Gastroesophageal sphincter (tissue), 2 donors: ENCODE data around the gene UHRF1.

Experiments used
- EP300 ChIP-seq: sonication (generic); formaldehyde crosslinking; IDR thresholded peaks from one replicate; pipeline ENCODE4 v1.6.1; 2017; ENCODE audit warnings: antibody characterized with exemption, mild to moderate bottlenecking
- POLR2A ChIP-seq, 2 donors: fragments of 450-650 bp; IDR thresholded peaks; one replicate each; pipeline ENCODE4 v1.6.1; 2017; ENCODE audit warnings: antibody characterized with exemption in 2 of 2, mild to moderate bottlenecking in 2 of 2, moderate library complexity in 1 of 2

DNA sequence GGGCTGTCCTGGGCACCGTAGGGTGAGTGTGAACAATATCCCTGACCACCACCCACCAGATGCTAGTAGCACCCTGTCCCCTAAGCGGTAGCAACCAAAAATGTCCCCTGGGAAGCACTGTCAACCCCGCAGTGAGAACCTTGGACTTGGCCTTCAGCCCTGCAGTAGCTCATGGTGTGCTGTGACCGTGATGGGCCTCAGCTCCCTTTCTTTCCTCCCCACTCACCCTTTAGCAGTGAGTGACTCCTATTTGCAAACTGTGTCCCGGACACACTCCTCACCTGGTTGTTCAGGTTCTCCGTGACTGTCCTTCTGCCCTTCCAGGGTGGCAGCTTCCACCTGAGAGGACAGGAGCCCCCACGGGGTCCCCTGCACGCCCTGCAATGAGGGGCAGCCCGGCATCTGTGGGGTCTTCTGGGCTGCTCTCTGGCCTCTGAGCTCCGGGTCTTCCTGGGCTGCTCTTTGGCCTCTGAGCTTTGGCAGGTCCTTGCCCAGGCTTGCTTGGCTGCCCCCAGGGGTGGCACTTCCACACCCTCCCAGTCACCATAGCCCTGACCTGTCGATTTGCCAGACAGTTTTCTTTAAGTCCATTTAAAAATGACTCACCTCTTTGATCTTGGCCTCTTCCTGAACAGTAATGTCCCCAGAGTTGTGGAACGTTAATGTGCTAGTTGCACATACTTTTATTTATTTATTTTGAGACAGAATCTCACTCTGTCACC, 63.4 kb downstream of the UHRF1 start:
- TF ChIP-seq EP300 (no peak), POLR2A (IDR thresholded peaks at IDR 0.05) (no peak)
